C4-2B (cell line): ENCODE measurements around the gene MSI2.

Source experiments
- ZFX ChIP-seq: fragments of 450-650 bp; IDR thresholded peaks from 2 replicates; pipeline ENCODE4 v1.6.1; 2017
- TF ChIP-seq, protein P1 (sequence below): fragments of 450-650 bp; conservative IDR thresholded peaks from 2 replicates; pipeline ENCODE4 v1.5.1; 2017; ENCODE audit warnings: mild to moderate bottlenecking

DNA sequence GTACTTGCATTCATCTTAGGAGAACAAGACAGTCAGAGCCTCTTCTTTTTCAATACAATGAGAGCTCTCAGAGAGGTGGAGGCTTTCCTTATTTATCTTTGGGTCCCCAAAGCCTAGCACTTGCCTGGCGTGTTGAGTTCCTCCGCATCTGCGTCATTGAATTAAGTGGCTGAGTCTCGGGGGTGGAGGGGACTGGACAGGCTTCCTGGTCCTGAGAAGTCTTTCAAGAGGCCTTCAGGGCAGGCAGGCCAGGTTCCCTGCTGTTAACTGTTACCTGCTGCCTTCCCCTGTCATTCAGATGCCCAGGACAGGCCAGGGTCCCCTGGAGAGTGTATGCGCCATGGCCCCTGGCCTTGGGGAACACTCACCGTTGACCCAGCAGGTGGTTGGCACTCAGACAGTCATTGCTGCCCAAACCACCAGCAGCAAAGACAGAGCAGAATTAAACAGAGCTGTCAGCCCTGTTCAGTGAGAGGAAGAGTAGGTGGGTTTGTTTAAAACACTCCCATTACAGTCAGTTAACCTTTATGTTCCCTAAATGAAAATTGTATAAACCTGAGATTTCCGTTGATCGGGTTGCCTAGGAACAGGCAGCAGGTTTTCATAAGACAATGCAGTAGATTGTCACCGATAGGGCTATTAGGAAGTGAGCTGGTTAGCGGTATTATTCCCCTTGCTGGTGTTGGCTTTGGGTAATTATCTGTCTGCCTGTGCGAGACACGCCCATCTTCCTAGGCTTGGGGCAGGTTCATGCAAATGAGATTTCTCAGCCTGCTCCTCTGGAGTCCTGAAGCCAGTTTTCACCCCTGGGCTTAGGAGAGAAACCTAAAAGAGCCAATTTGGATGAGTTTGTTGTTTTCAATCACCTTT, 356.1 kb downstream of the MSI2 start:
- TF ChIP-seq, protein P1, sequence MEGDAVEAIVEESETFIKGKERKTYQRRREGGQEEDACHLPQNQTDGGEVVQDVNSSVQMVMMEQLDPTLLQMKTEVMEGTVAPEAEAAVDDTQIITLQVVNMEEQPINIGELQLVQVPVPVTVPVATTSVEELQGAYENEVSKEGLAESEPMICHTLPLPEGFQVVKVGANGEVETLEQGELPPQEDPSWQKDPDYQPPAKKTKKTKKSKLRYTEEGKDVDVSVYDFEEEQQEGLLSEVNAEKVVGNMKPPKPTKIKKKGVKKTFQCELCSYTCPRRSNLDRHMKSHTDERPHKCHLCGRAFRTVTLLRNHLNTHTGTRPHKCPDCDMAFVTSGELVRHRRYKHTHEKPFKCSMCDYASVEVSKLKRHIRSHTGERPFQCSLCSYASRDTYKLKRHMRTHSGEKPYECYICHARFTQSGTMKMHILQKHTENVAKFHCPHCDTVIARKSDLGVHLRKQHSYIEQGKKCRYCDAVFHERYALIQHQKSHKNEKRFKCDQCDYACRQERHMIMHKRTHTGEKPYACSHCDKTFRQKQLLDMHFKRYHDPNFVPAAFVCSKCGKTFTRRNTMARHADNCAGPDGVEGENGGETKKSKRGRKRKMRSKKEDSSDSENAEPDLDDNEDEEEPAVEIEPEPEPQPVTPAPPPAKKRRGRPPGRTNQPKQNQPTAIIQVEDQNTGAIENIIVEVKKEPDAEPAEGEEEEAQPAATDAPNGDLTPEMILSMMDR: no peak
- no peak for TF ChIP-seq ZFX
